Measurements from ENCODE around the gene NAGK. TPM values are rescaled to one million over a fixed set of nuclear protein-coding genes. Genes with fewer than 3 reads are reported as not detected.

The NAGK gene
- total RNA-seq, 1 experiment from 2014 or later = 58.9 TPM

- TF ChIP-seq FOXP4 (CRISPR knock-in tag; IDR thresholded peaks at IDR 0.05) (peak; percentile 96), NFE2L1 (CRISPR knock-in tag; IDR thresholded peaks at IDR 0.05) (peak; percentile 94), PRRX2 (CRISPR knock-in tag; IDR thresholded peaks at IDR 0.05) (no peak), EMX1 (CRISPR knock-in tag; IDR thresholded peaks at IDR 0.05) (no peak), FOXP1 (CRISPR knock-in tag; IDR thresholded peaks at IDR 0.05; ENCODE audit: borderline replicate concordance) (peak; percentile 88), NFYB (CRISPR knock-in tag; conservative IDR thresholded peaks at IDR 0.05; ENCODE audit: low read depth) (peak; percentile 29; the same call in 1 of the 2 replicates), OVOL2 (CRISPR knock-in tag; IDR thresholded peaks at IDR 0.05; ENCODE audit: borderline replicate concordance) (peak; percentile 91; the same call in 1 of the 2 replicates), ELF4 (CRISPR knock-in tag; IDR thresholded peaks at IDR 0.05; ENCODE audit: low read depth) (no peak), TP53 (CRISPR knock-in tag; IDR thresholded peaks at IDR 0.05) (peak; percentile 77; the same call in 1 of the 2 replicates), ERG (CRISPR knock-in tag; IDR thresholded peaks at IDR 0.05) (no peak), ZBTB21 (CRISPR knock-in tag; IDR thresholded peaks at IDR 0.05; ENCODE audit: borderline replicate concordance) (peak; percentile 71; the same call in 1 of the 2 replicates), RELA (CRISPR knock-in tag; IDR thresholded peaks at IDR 0.05; ENCODE audit: borderline replicate concordance) (0 out of 2 replicates have a peak, but pooled peaks have one; percentile 80), GABPB1 (CRISPR knock-in tag; IDR thresholded peaks at IDR 0.05) (peak; percentile 59), SP1 (CRISPR knock-in tag; conservative IDR thresholded peaks at IDR 0.05) (peak; percentile 94), TEAD1 (CRISPR knock-in tag; IDR thresholded peaks at IDR 0.05) (peak; percentile 48), CBFB (CRISPR knock-in tag; IDR thresholded peaks at IDR 0.05; ENCODE audit: low read depth) (no peak)
- TF ChIP-seq, protein P1, sequence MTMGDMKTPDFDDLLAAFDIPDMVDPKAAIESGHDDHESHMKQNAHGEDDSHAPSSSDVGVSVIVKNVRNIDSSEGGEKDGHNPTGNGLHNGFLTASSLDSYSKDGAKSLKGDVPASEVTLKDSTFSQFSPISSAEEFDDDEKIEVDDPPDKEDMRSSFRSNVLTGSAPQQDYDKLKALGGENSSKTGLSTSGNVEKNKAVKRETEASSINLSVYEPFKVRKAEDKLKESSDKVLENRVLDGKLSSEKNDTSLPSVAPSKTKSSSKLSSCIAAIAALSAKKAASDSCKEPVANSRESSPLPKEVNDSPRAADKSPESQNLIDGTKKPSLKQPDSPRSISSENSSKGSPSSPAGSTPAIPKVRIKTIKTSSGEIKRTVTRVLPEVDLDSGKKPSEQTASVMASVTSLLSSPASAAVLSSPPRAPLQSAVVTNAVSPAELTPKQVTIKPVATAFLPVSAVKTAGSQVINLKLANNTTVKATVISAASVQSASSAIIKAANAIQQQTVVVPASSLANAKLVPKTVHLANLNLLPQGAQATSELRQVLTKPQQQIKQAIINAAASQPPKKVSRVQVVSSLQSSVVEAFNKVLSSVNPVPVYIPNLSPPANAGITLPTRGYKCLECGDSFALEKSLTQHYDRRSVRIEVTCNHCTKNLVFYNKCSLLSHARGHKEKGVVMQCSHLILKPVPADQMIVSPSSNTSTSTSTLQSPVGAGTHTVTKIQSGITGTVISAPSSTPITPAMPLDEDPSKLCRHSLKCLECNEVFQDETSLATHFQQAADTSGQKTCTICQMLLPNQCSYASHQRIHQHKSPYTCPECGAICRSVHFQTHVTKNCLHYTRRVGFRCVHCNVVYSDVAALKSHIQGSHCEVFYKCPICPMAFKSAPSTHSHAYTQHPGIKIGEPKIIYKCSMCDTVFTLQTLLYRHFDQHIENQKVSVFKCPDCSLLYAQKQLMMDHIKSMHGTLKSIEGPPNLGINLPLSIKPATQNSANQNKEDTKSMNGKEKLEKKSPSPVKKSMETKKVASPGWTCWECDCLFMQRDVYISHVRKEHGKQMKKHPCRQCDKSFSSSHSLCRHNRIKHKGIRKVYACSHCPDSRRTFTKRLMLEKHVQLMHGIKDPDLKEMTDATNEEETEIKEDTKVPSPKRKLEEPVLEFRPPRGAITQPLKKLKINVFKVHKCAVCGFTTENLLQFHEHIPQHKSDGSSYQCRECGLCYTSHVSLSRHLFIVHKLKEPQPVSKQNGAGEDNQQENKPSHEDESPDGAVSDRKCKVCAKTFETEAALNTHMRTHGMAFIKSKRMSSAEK (CRISPR knock-in tag; IDR thresholded peaks at IDR 0.05; ENCODE audit: borderline replicate concordance) = no peak
- TF ChIP-seq, protein P2, sequence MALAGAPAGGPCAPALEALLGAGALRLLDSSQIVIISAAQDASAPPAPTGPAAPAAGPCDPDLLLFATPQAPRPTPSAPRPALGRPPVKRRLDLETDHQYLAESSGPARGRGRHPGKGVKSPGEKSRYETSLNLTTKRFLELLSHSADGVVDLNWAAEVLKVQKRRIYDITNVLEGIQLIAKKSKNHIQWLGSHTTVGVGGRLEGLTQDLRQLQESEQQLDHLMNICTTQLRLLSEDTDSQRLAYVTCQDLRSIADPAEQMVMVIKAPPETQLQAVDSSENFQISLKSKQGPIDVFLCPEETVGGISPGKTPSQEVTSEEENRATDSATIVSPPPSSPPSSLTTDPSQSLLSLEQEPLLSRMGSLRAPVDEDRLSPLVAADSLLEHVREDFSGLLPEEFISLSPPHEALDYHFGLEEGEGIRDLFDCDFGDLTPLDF (CRISPR knock-in tag; IDR thresholded peaks at IDR 0.05) = 0 out of 2 replicates have a peak, but pooled peaks have one; percentile 15
- TF ChIP-seq, protein P3, sequence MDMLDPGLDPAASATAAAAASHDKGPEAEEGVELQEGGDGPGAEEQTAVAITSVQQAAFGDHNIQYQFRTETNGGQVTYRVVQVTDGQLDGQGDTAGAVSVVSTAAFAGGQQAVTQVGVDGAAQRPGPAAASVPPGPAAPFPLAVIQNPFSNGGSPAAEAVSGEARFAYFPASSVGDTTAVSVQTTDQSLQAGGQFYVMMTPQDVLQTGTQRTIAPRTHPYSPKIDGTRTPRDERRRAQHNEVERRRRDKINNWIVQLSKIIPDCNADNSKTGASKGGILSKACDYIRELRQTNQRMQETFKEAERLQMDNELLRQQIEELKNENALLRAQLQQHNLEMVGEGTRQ (CRISPR knock-in tag; IDR thresholded peaks at IDR 0.05) = peak; percentile 92
- TF ChIP-seq, protein P4, sequence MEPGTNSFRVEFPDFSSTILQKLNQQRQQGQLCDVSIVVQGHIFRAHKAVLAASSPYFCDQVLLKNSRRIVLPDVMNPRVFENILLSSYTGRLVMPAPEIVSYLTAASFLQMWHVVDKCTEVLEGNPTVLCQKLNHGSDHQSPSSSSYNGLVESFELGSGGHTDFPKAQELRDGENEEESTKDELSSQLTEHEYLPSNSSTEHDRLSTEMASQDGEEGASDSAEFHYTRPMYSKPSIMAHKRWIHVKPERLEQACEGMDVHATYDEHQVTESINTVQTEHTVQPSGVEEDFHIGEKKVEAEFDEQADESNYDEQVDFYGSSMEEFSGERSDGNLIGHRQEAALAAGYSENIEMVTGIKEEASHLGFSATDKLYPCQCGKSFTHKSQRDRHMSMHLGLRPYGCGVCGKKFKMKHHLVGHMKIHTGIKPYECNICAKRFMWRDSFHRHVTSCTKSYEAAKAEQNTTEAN (CRISPR knock-in tag; IDR thresholded peaks at IDR 0.05) = peak; percentile 85
- TF ChIP-seq, protein P5, sequence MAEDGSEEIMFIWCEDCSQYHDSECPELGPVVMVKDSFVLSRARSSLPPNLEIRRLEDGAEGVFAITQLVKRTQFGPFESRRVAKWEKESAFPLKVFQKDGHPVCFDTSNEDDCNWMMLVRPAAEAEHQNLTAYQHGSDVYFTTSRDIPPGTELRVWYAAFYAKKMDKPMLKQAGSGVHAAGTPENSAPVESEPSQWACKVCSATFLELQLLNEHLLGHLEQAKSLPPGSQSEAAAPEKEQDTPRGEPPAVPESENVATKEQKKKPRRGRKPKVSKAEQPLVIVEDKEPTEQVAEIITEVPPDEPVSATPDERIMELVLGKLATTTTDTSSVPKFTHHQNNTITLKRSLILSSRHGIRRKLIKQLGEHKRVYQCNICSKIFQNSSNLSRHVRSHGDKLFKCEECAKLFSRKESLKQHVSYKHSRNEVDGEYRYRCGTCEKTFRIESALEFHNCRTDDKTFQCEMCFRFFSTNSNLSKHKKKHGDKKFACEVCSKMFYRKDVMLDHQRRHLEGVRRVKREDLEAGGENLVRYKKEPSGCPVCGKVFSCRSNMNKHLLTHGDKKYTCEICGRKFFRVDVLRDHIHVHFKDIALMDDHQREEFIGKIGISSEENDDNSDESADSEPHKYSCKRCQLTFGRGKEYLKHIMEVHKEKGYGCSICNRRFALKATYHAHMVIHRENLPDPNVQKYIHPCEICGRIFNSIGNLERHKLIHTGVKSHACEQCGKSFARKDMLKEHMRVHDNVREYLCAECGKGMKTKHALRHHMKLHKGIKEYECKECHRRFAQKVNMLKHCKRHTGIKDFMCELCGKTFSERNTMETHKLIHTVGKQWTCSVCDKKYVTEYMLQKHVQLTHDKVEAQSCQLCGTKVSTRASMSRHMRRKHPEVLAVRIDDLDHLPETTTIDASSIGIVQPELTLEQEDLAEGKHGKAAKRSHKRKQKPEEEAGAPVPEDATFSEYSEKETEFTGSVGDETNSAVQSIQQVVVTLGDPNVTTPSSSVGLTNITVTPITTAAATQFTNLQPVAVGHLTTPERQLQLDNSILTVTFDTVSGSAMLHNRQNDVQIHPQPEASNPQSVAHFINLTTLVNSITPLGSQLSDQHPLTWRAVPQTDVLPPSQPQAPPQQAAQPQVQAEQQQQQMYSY (CRISPR knock-in tag; IDR thresholded peaks at IDR 0.05) = peak; percentile 7; the same call in 1 of the 2 replicates
These were observed at the start of gene NAGK (continued) for GRCh38 chr2:71068218-71069035.
